Stimulated activated CD4-positive, alpha-beta T cell treated with anti-CD3 and anti-CD28 coated beads, Interleukin-4, amount 100 ng/mL, for 1 hour (primary cell): ENCODE measurements around the gene ZNF638.
"Not testable (repeated sequence)": the region's sequence is repeated elsewhere in the genome, so short reads cannot be mapped to it uniquely, and the experiment has no call there.

ENCODE experiments used
- DNase-seq: peaks from one replicate; pipeline ENCODE4 v3.0.0-alpha.2; 2020

Gene ZNF638

DNA sequence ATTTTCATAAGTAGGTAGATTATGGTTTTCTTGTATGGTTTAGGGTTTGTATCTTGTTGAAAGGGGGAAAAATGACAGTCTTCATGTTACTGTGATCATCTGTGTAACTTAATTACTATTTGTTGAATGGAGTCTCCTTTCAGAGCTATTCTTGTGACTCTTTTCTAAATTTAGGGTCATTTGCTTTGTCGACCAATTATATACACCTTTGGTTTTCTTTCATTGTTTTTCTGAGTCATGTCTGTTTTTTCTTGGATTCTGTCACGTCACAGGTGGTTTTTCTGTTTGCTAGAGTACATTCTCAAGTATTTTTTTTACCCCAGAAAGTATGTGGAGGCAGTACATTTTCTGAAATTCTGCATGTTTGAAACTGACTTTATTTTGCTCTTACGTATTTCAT, 78.0 kb downstream of the ZNF638 start:
- DNase-seq, result no peak

DNA sequence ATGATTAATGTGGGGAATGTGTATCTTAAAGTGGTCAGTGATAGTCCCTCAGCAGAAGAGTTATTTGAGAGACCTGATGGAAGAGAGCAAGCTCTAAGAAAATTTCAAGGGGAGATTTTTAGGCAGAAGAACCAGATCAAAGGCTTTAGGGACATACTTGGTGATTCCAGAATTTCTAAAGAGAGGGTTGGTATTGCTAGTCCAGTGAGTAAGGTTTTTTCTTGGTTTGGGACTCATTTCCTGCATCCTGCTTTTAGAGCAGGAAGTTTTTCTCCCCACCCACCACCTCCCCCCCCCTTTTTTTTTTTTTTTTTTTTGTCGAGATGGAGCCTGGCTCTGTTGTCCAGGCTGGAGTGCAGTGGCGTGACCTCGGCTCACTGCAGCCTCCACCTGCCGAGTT, 79.1 kb downstream of the ZNF638 start:
- no peak for DNase-seq

DNA sequence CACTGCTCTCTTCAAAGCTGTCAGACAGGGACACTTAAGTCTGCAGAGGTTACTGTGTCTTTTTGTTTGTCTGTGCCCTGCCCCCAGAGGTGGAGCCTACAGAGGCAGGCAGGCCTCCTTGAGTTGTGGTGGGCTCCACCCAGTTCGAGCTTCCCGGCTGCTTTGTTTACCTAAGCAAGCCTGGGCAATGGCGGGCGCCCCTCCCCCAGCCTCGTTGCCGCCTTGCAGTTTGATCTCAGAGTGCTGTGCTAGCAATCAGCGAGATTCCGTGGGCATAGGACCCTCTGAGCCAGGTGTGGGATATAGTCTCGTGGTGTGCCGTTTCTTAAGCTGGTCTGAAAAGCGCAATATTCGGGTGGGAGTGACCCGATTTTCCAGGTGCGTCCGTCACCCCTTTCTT, 85.3 kb downstream of the ZNF638 start:
- not testable (repeated sequence) for DNase-seq

DNA sequence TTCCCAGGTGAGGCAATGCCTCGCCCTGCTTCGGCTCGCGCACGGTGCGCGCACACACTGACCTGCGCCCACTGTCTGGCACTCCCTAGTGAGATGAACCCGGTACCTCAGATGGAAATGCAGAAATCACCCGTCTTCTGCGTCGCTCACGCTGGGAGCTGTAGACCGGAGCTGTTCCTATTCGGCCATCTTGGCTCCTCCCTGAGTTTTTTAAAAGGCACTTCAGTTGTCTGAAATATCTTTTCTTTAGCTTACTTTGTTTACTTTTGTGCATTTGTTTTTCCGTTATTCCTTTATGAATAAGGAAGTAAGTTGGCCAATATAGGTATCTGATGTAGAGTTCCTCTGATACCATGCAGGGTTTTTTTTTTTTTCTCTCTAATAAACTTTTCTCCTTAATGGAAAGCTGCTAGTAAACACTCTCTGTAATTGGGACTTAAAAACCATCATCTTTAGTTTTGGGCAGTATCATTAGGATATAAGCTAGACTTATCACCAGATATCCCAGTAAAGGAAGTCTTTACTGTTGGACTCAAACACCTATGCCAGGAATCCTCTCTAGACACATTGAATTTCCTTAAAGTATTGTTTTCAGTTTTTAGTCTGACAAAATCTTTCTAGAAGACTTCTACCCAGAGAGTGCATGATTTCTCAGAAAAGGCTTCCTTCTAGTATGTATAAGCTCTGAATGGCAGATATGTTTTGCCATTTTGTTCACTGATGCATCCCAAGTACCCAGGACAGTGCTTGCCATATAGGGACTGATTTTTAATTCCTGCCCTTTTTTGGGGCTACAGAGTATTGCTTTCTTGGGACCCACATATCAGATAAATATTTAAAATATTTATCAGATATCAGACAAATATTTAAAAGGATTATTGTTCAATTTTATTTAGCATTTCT, 86.0 kb downstream of the ZNF638 start:
- no peak for DNase-seq

DNA sequence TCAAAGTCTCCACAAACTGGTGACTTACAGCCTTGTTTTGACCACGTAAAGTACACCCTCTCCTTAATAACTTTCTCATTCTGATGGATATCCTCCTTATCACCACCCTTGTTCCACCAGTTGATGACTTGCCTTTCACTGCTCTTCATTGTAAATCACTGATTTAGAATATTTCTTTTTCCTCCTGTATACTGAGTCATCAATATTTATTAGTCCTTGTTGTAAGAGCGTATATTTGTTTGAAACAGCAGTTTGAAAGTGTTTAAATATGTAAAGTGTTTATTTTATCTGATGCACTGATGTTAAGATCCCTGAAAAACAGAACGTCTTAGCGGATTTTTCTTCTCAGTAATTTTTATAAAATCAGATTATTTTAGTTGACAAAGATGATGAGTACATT, 87.6 kb downstream of the ZNF638 start:
- no peak for DNase-seq

DNA sequence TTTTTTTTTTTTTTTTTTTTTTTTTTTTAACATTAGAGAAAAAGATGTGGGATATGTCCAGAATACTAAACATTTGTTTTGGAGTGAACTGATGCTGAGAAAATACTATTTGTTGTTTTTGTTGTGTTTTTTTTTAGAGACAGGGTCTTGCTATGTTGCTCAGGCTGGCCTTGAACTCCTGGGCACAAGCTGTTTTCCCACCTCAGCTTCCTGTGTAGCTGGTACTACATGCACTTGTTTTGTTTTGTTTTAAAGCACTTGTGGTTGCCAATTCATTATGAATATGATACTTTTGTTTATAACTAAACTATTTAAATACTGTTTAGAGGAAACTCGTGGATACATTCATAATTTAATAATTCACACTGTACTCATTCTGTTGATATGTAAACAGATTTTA, 88.4 kb downstream of the ZNF638 start:
- no peak for DNase-seq

DNA sequence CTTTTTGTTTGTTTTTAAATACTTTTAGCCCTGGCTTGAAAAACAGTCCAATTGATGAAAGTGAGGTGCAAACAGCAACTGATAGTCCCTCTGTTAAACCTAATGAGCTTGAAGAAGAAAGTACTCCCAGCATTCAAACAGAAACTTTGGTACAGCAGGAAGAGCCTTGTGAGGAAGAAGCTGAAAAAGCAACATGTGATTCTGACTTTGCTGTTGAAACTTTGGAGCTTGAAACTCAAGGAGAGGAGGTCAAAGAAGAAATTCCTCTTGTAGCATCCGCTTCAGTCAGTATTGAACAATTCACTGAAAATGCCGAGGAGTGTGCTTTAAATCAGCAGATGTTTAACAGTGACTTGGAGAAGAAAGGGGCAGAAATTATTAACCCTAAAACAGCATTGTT, 91.2 kb downstream of the ZNF638 start:
- no peak for DNase-seq

DNA sequence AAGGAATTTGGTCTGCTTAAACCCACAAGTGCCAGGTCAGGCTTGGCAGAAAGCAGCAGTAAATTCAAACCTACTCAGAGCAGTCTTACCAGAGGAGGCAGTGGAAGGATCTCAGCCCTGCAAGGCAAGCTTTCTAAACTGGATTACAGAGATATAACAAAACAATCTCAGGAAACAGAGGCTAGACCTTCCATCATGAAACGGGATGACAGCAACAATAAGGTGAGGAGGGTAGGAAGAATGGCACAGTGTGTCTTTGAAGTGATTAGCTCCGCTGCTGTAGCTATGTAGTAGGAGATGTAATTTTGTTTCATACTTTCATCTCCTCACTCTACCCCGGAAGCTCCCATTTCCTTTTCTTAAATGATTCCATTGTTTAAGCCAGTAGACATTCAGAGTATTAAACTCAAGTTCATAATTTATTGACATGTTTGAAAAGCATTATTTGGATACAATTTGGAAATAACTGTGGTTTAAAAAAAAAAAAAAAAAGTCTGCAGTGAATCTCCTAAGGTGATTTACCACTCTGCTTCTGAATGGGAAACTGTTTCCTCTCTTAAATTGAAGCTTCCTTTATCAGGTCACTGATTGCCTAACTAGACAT, 92.3 kb downstream of the ZNF638 start:
- DNase-seq, result no peak

DNA sequence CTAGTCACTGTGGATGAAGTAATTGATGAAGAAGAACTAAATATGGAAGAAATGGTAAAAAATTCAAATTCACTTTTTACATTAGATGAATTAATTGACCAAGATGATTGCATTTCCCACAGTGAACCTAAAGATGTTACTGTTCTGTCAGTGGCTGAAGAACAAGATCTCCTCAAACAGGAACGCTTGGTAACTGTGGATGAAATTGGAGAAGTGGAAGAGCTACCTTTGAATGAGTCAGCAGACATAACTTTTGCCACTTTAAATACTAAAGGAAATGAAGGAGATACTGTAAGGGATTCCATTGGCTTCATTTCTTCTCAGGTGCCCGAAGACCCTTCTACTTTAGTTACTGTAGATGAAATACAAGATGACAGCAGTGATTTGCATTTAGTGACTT, 95.1 kb downstream of the ZNF638 start:
- DNase-seq, result no peak

DNA sequence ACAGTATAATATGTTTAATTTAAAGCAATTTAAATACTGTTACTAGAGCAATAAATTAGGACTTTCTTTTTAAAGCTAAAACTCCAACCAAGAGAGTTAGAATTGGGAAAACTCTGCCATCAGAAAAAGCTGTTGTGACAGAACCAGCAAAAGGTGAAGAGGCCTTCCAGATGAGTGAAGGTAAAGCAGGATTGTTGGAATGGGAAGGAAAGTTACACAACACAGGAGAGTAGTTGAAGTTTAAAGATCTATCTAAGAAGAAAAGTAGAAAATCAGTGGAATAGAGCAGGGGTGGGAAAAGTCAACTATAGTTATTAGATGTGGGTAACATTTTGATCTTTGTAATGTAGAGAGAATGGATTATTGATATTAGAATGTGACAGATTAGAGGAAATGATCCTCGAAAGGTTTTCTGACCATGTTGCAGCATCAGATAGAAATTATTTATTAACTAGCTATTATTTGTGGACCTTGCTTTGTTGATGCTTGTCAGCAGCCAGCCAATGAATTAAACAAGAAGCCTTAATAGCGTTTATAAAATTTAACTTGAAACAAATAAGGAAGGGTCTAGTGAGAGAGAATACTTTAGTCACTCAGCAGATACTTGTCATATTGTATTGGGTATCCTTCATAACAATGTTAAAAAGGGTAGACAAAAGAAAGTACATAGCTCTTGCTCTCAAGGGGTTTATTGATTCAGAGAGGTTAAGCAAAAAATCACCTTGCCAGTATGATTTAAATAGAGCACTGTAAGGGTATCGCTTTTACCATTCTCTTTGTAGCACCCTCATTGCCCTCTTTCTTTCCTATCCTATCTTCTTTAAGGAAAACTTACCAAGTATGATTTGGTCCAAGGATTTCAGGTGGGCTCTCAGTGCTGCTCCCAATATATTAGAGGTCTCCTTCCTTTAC, 97.1 kb downstream of the ZNF638 start:
- no peak for DNase-seq

DNA sequence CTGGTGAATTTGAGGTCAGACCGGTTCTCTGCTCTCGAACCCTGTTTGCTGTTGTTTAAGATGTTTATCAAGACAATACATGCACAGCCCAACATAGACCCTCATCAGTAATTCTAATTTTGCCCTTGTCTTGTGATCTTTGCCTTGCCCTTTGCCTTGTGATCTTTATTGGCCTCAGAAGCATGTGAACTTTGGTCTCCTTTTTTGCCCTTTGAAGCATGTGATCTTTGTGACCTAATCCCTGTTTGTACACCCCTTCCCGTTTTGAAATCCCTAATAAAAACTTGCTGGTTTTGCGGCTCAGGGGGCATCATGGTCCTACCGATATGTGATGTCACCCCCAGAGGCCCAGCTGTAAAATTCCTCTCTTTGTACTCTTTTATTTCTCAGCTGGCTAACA, 113.6 kb downstream of the ZNF638 start:
- DNase-seq, result not testable (repeated sequence)

DNA sequence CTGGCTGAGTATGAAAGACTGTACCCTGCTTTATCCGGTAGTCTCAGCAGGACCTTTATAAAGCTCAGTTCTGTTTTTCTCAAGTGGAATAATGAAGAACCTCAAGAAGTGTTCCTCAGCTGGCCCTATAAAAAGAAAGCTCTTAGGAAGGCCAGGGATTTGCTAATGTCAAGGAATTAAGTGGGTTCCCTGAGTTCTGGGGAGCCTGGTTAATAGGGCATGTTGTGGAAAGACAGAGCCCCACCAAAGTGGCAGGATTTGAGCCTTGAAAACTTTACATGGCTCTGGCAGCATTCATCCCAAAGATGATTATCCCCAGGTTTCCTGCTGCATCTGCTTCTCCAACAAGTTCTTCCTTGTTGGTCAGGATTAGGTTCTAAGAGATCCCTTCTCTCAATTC, 114.9 kb downstream of the ZNF638 start:
- no peak for DNase-seq

DNA sequence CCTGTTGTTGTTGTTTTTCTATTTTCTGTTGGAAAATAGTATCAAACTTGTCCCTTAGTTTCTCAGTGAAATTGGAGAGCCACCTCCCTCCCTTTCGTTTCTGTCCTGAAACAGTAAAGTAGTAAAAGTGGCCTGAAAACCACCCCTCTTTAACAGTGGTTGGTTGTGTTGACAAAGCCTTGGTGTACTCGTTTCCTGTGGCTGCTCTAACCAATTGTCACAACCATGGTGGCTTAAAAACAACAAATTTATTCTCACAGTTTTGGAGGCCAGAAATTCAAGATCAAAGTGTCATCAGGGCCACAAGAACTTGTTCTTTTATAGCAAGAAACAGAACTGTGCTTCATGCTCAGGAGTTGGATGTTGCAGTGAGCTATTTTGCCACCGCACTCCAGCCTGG, 117.8 kb downstream of the ZNF638 start:
- no peak for DNase-seq

DNA sequence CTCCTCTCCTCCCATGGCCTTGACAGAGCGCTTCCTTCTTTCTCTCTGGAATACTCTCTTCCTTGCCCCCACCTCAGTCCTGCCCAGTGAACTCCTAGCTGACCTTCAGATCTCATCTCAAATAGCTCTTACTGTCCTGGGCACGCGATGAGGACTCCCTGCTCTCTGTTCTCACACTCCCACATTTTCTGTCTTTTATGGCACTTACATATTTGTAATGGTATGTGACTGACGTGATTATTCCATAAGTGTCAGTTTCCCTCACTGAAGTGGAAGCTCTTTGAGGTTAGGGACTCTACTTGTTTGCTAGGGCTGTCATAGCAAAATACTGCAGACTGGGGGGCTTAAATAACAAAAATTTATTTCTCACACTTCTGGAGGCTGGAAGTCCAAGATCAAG, 120.1 kb downstream of the ZNF638 start:
- DNase-seq, result no peak

DNA sequence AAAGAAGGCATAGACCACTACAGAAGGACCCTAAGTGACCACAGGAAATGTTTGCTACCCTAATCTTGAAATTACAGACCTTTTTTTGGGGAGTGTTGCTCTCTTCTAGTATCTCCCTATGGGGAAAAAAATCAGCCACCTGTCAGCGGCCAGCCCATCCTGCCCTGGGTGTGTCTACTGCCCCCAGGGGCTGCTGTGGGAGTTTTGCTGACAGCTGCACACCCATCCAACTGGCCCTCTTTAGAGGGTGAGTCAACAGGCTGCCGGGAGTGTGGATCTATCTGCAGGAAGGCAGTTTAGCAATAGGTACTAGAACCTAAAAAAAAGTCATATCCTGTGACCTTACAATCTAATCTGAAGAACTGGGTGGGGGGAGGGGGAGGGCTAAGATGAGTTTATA, 121.0 kb downstream of the ZNF638 start:
- DNase-seq, result no peak

DNA sequence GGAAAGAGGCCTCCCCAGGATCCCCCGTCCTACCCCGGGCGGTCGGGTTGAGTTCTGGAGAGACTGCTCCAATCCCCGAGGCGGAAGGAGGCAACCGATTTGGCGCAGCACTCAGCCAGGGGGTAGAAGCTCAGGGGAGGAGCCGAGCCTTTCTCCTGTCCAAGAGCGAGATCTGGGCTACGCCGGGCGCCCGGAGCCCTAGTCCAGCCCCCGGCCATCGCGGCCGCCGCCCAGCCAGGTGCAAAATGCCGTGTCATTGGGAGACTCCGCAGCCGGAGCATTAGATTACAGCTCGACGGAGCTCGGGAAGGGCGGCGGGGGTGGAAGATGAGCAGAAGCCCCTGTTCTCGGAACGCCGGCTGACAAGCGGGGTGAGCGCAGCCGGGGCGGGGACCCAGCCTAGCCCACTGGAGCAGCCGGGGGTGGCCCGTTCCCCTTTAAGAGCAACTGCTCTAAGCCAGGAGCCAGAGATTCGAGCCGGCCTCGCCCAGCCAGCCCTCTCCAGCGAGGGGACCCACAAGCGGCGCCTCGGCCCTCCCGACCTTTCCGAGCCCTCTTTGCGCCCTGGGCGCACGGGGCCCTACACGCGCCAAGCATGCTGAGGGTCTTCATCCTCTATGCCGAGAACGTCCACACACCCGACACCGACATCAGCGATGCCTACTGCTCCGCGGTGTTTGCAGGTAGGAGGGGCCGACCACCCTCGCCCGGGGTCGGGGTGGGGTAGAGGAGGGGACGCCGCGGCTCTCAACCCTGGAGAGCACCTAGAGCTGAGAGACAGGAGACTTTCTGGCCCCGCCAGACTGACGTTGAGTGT, 122.0 kb downstream of the ZNF638 start, which contains the start of gene DYSF:
Gene DYSF, plus strand, starts transcription at position 158 of the 817 bp plus-strand sequence.
- no peak for DNase-seq

DNA sequence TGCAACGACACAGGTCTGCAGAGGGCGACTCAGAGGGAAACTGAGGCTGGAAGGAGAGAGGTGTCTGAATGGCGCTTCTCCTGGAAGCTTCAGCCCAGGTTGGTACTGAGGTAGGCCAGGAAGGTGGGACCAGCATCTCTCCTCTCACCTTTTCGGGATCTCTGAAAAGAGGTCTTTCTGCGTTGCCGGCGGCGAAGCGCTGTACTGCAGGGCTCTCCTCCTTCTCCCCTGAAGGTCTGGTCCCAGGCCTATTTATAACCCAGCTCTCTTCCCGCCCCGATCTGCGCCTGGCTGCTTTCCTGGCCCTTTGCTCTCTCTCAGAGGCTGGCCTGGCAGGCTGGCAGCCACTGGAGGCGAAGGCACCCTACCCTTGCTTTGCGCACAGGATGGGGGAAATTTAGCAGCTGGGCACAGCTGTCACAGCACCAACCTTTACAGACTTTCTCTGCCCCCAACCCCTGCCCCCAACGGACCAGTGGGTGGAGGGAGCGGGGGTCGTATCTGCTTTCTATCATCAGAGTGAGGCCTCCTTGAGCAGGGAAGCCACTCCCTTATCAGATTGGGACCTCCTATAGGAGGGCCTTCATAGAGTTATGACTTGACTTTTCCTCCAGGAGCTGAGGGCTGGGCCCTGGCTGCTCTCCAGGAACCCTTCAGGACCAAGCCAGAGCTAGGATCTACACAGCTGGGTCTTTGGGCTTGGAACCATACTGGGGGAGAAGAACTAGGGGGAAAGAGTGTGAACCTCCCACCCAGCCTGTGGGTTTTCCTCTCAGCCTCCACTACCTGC, 122.8 kb downstream of the ZNF638 start:
- no peak for DNase-seq

DNA sequence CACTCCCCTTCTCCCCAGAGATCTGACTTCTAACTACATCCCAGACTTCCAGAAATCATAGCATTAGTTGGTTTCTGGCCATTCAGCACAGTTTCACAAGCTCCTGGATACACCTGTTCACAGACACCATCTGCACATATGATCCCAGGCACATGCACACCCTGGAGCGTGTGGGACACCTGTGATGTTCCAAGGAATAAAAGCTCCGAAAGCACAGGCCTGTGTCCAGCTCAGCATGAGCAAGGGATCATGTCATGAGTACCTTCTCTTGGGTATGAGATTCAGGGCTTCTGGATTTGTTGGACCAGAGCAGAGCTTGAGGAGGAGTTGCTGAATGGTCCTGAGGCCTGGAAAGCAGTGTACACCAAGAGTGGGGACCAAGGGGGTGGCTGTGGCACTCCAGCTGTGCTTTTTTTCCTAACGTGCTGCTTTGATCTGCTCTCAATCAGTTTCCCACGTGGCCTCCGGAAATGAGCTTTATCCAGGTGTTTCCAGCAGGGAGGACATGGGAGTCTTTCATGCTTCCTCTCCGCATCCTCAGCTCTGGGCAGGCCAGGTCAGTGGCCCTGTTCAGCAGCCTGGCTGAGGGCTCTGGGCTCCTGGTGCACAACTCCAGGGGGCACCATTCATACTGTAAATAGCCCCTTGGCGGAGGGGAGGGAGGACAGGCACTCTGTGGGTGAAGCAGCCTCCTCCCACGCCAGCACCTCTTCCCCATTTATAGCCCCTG, 123.6 kb downstream of the ZNF638 start:
- no peak for DNase-seq

DNA sequence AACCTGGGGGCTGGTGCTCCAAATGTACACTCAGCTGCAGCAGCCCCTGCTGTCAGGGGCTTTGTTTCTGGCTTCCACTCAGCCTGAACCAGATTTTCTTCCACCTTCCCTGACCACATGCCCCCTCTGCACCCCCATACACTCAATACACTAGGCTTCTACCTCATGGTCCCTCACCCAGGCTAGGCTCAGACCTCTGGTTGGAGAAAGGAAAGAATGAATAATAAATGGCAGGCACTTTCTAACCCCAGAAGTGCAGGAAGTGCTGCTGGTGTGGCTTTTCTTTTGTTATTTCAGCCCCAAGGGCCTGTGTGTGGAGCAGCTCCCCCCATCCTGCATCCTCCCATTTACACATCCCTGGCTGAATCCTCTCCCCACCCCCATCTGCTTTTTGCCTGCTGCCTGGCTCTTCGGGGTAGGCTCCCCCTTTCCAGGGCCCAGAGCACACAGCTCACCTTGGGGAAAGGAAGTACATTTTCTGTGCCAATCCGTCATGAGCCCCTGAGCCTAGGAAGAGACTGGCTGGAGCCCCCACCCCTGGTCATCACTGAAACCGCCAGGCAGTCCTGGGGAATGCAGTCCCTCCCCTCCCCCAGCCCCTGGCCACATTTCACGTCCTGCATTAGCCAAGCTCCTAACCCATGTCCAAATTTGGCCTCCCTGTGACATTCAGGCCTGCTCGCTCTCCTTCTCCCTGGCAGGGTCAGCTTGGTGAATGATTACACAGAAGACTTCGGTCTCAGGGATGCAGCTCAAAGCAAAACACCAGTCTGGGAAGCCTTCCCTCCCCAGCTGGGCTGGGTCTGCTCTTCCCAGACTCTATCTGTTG, 124.4 kb downstream of the ZNF638 start:
- DNase-seq, result no peak

DNA sequence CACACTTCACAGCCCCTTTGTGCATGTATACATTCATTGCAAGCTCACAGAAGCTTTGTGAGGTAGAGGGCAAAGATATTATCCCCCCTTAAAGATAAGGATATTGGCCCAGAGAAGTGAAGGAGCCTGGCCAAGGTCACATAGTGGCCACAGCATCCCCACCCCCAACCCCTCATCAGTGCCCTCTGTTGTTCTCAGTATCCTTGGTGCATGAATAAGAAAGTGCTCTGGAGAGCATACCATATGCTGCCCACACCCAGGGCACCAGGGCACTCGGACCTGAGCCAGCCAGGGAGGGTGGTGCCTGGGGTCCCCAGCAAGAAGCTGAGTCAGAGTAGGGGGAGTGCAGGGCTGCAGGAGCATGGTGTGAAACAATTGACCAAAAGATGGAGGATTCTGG, 125.0 kb downstream of the ZNF638 start:
- DNase-seq, result no peak
